SK-N-DZ (cell line): ENCODE measurements around the gene DDN. TPM values are rescaled to one million over a fixed set of nuclear protein-coding genes. Genes with fewer than 3 reads are reported as not detected.

ENCODE experiments used
- DNase-seq: peaks from one replicate; pipeline ENCODE4 v3.0.0-alpha.2; 2015; ENCODE audit warnings: low spot score
- polyA plus RNA-seq, 2 experiments: library from polyadenylated mRNA; depleted of rRNA; stranded (reverse); fragments of >200 nt; gene quantifications; 2 replicates each; pipeline ENCODE4 v1.2.3, GENCODE V29; 2014

The DDN gene
- polyA plus RNA-seq (2014; cell fraction: cytosol; rRNA removed): 3.6 and 4.4 TPM in 2 replicates
- polyA plus RNA-seq (2014; cell fraction: nucleus; rRNA removed): 6.4 and 11.4 TPM in 2 replicates

DNA sequence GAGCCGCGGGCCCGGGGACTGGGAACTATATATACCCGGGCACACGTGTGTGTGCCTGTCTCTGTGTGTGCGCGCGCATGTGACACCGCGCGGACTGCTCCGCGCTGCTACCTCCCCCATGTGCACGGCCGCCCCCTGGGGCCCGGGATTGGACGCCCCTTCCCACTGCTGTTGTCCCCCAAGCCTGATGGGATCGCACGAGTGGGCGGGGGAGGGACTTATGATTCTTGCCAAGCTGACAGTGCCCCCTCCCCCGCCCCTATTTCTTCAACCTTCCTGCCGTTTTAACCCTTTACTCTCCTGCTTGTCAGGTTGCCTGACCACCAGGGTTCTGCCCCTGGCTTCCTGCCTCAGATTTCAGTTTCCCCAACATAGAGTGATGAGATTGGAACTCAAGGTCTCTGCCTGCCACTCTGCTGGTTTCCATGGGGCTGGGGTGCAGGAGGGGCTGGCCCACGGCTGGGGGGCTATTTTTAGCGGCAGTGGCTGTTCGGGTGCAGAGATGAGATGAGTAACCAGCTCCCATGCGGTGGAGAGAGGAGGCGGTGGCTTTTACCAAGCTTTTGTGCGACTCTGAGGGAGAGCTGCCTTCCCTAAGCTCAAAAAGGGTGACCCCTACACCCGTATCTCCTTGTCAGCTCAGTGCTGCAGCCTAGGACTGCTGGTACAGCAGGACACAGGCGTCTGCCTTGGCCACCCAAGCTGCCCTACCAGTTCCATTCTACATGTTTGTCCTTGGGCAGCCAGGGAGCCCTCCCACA lies at the start of gene DDN:
DDN (minus strand) TSS at position 5 of the 761 bp plus-strand sequence. CDS start 88 bp downstream, outside the sequence.
- peak; percentile 90 for DNase-seq

- no peak for DNase-seq
Measured at GRCh38 chr12:49048953-49049352, 49.8 kb upstream of the DDN start.

GRCh38 chr12:49046129-49046895 lies 47.1 kb upstream of the DDN start:
- DNase-seq: no peak

- DNase-seq: no peak
Measured at GRCh38 chr12:49044660-49045059, 45.5 kb upstream of the DDN start.

DNA sequence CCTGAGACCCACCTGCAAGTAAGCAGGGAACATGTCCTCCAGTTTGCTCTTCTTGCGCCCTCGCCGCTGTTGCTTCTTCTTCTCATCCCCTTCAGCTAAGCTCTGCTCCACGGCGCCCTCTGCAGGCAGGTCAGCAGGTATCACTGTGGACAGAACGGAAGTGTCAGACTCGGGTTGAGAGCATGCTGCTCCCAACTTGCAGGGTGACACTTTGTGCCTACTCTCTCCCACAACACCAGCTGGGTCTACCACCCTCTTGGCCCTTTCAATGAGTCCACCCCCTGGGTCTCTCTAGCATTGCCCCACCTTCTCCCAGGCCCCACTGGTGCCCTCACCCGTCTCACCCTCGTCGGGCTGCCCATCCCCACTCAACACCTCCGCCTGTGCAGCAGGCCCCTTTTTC lies 44.7 kb upstream of the DDN start:
- DNase-seq: peak; percentile 50

- no peak for DNase-seq
Measured at GRCh38 chr12:49043241-49043640, 44.1 kb upstream of the DDN start.

- no peak for DNase-seq
Measured at GRCh38 chr12:49041881-49042484, 42.8 kb upstream of the DDN start.

GRCh38 chr12:49041036-49041880 lies 42.1 kb upstream of the DDN start:
- no peak for DNase-seq

- DNase-seq: no peak
Measured at GRCh38 chr12:49040364-49040855, 41.2 kb upstream of the DDN start.

- no peak for DNase-seq
Measured at GRCh38 chr12:49039421-49040363, 40.5 kb upstream of the DDN start.

DNA sequence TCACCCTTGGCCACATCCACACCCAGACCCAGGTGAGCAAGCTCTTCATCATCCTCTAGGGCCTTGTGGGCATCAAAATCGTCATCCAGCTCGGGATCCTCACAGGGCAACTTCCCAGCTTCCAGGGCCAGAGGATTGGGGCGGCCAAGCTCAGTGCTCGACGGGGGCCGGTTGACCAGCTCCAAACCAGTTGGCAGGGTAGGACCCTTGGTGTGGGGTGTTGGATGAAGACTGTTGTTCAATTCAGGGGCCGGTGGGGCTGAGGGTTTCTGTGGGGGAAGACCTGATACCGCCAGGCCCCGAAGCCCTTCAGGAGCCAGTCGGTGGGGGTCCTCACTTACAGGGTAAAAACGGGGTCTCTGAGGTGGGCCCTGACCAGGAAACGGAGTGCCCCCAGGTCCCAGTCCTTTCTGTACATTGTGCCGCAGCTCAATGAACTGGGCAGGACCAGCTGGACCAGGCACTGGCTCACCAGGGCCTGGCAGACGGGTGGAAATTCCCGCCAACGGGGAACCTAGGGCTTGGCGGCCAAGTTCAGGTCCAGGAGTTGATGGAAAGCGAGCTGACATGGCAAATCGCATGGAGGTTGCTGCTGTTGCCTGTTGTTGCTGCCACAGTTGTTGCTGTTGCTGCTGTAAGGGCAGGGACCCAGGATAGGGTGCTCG lies 39.2 kb upstream of the DDN start:
- no peak for DNase-seq

- DNase-seq: no peak
Measured at GRCh38 chr12:49037947-49038237, 38.7 kb upstream of the DDN start.

- no peak for DNase-seq
Measured at GRCh38 chr12:49037111-49037946, 38.2 kb upstream of the DDN start.

DNA sequence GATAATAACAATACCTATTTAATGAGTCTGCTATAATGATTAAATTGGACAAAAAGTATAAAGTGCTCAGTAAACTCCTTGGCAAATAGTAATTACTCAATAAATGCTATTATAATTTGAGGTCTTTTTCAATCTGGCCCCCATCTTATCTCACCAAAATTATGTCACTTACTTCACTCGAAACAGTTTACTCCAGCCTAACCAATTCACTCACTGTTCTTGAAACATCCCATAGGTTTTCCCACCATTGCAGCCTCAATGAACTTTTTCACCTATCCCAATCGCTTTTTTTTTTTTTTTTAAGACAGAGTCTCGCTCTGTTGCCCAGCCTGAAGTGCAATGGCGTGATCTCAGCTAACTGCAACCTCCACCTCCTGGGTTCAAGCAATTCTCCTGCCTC lies 36.9 kb upstream of the DDN start:
- no peak for DNase-seq

- DNase-seq: no peak
Measured at GRCh38 chr12:49034286-49034622, 35.1 kb upstream of the DDN start.

DNA sequence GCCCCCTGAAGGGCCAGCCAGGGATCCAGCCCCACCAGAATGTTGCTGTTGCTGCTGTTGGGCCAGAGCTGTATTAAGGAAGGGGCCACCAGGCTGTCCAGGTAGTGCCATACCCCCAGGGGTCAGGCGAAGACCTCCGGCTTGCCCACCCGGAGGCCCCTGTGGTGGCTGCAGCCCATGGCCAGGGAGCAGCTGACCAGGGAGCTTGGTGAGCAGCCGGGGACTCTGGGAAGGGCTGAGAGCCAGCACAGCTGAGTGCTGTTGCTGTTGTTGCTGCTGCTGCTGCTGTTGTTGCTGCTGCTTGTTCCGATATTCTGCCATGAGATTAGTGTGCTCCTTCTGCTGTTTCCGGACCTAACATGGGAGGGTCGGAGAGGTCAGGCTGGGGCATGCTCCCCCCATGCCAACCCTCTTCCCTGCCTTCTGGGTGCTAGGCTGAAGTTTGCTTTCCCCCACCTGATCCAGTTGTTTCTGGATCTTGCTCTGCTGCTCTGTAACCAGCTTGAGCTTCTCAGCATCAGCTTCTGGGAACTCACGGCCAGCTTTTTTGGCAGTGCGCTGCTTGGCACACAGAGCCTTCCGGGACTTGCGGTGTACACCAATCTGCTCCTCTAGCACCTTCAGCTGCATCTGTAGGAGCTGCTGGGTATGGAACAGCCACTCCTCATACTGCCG lies 34.6 kb upstream of the DDN start:
- DNase-seq: no peak

- no peak for DNase-seq
Measured at GRCh38 chr12:49032679-49033447, 33.7 kb upstream of the DDN start.

- no peak for DNase-seq
Measured at GRCh38 chr12:49032276-49032675, 33.1 kb upstream of the DDN start.
